Ovary (tissue), 3 donors: ENCODE results near the gene VAV2.

Experiments
- POLR2A ChIP-seq: fragments of 450-650 bp; IDR thresholded peaks from one replicate; pipeline ENCODE4 v1.6.1; 2017; ENCODE audit warnings: antibody characterized with exemption, mild to moderate bottlenecking, moderate library complexity
- TF ChIP-seq, protein P1 (sequence below), 3 donors: fragments of 450-650 bp in 2 of 3; fragments of 200-600 bp in 1 of 3; IDR thresholded peaks; one replicate each; pipeline versions ENCODE4 v1.5.1 to v1.8.0; 2016 to 2022; ENCODE audit warnings: antibody characterized with exemption in 3 of 3, mild to moderate bottlenecking in 1 of 3
- donor health status: DM: no; HTN: no; CAD: no.

DNA sequence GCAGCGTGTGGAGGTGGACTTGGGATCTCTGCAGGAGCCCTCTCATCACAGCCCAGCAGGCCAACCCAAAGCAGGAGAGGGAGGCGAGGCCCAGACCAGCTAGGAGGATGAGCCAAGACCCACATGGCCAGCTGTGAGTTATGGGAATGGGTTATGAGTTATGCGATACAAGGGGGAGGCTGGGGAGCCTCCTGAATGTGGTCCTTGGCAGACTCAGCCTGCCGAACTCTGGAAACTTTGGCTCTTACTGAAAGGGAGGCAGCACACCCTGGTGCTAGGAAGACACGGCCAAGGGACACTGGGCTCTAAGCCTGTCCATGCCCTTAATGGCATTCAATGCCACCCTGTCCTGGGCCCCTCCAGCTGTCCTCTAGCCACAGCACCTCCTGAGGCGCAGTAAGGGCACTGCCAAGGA is 7.7 kb upstream of the VAV2 start:
- no peak for TF ChIP-seq POLR2A
- TF ChIP-seq, protein P1, sequence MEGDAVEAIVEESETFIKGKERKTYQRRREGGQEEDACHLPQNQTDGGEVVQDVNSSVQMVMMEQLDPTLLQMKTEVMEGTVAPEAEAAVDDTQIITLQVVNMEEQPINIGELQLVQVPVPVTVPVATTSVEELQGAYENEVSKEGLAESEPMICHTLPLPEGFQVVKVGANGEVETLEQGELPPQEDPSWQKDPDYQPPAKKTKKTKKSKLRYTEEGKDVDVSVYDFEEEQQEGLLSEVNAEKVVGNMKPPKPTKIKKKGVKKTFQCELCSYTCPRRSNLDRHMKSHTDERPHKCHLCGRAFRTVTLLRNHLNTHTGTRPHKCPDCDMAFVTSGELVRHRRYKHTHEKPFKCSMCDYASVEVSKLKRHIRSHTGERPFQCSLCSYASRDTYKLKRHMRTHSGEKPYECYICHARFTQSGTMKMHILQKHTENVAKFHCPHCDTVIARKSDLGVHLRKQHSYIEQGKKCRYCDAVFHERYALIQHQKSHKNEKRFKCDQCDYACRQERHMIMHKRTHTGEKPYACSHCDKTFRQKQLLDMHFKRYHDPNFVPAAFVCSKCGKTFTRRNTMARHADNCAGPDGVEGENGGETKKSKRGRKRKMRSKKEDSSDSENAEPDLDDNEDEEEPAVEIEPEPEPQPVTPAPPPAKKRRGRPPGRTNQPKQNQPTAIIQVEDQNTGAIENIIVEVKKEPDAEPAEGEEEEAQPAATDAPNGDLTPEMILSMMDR (IDR thresholded peaks at IDR 0.05) = no peak
